HG03280 (cell line): Measurements from ENCODE around the gene FOXA1.

ENCODE experiments used
- ATAC-seq: cut with Tn5 transposase; IDR thresholded peaks from one replicate; pipeline ENCODE4 v1.9.1; 2021; ENCODE audit warnings: mild to moderate bottlenecking, moderate library complexity; ENCODE audit not compliant: unreplicated experiment

FOXA1 gene

DNA sequence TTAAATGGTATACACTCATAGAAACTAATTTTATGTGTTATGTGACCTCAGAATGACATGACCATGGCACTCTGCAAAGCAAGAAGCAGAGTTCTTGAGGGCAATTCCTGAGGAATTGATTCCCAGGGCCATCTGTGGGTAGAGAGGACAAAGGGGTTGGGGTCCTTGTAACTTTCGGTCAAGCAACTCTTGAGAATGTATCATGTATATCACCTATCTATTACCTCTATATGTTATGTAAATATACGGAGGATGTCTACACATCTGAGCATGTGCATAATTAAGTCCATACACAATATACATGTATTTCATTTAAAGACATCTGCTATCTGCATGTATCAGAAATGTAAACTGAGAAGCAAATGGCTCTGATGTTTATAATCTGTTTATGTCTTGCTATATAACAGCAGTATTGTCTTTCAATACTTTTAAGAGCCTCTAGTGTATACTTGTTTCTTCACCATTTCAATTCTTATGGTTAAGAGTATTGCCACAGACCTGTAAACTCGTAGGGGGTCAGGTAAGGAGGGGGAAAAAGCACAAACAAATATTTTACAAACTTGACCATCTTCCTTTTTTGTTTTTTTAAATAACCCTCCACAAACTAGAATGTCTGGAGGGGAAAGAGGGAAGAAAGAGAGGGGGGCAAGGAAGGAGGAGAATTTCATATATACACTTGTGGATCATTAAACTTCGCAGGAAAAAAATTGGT, 4.5 kb downstream of the FOXA1 start:
- no peak for ATAC-seq

DNA sequence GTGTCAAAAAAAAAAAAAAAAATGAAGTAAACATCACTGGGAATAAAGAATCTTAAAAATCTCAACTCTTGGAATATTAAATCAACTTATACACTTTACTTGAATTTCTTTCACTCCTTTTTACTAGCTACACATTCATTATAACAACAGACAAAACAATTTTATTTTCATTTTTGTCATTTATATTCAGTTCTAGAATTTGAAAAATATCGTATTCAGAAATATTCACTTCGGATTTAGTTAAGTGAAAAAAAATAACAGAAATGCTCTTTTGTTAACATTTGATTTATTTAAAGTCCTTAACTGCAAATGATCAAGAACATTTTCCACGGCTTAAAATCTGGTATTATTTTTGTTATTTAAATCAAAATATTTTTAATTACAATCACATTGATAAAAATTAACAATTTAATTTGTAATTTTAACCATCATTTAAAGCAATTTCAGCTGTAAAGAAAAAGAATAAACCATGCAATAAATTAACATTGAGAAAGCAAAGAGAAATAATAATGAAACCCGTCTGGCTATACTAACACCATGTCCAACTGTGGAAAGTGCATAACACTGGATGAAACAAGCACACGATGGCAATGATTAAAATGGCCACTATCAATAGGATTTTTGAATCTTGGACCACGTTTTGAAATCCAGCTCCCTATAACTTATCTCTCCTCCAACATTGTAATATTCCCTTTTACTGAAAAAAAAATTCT, 5.2 kb downstream of the FOXA1 start:
- ATAC-seq, result no peak

DNA sequence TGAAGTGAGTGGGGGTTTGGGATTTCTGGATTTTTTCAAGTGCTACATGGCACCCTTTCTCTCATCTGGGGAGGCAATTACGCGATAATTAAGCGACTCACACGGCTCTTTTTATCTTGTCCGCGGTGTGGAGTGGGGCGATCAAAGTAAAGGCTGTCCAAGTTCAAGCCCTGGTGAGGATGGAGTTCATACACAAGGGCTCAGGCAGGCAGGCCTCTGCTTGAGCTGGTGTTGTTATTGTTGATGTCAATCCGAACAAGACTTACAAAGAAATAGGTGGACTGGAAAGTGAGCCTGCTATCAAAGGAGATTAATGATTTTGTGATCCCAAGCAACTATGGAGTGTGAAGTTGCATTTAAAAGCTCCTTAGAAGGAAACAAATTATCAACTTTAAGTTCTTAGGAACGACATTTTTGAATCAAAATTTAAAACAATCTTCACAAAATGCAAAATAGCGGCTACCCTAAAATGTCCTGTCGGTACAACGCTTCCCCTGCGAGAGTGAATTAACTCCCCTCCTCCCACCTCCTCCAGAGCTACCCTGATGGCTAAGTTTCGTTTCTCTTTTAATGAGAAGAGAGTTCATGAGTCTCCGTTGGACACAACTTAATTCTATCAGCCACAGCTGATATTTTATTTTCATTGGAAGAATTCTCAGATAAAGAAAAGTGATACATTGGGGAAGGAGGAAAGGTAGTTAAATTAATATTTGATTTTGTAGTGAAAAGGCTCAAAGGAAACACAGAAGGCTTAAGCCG, 5.9 kb downstream of the FOXA1 start:
- ATAC-seq, result no peak

DNA sequence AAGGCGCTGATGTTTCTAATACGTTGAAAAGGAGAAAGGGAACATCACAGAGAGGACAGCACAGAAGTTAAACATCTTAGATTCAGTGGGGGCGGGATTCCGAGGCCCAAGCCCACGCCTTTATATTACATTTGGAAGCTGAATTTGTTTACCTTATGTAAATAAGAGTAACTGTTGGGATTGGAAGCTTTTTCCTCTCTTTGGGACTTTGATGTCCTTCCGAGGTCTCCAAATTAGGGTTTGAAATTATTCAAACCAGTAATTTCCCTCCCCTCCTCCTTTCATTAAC, 6.4 kb downstream of the FOXA1 start:
- no peak for ATAC-seq

DNA sequence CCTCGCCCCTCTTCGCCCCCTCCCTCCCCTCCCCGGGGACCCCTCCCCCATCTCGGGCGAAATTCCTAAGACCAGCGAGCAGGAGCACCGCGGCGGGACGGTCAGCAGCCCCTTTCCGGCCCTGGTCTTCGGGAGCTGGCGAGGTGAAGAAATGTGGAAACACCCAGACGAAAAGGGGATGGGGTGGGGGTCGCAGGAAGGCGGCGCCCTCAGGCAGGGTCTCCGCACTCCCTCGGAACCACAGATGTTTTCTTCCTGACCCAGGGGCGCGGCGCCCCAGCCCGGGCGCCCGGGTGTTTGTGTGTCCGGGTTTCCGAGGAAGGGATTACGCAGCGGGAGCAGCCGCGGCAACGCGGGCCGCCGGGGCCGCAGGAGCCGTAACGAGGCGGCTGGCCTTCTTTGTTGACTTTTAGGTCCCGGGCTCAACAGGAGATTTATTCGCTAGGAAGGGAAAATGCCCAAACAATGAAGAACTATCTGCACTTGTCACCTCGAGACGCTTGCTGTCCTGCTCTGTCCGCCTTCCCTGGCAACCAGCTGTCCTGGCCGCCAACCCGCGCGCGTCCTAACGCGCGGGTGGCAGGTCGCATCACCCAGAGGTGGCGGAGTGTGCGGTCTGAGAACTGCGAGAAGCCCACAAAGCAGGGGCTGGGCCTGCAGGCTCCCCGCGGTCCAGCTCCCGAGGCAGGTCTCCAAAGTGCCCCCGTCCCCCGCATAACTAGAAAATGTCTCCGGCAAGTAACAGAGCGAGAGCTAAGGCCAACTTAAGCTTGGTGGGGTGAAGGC, 7.0 kb downstream of the FOXA1 start:
- ATAC-seq, result no peak

DNA sequence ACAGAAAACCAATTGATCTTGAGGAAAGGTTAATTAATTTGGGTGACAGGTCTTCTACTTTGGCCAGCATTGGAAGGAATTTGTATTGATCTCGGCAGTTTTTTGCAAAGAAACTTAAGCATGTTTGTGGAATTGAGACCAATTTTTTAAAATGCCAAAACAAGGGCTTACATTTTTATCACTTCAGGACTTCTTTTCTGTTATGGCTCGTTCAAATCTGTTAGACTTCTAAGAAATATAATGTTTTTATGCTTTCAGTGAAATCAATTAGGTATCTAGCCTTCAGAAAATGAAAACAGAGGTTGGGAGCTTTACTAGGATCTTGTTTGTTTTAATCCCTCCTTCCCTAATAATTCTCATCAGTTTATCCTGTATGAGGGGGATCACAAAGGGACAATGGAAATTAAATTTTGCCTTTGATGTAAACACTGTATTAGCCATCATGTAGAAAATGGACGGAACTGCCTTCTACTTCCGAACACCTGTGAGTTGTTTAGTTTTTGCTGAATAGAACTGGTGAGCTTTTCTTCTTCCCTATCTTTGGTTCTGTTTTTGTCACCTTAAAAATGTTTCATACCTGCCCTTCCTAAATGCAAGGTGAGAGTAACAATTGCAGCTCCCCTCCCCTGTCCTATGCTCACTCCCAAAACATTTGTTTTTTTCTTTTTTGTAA, 7.8 kb downstream of the FOXA1 start:
- no peak for ATAC-seq

DNA sequence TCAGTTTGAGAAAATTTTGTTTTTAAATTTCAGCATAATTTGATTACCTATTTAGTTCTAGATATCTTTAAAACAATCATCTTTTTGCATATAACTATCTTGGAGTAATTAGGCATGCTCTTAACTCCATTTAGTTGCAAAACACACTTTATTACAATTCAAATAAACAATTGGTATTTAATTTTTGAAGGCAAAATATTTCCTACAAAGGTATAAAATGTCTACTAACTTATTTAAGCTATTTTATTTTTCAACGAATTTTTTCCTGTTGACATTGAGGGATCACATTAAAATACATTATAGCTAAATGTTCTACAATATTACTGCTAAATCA, 8.3 kb downstream of the FOXA1 start:
- no peak for ATAC-seq

DNA sequence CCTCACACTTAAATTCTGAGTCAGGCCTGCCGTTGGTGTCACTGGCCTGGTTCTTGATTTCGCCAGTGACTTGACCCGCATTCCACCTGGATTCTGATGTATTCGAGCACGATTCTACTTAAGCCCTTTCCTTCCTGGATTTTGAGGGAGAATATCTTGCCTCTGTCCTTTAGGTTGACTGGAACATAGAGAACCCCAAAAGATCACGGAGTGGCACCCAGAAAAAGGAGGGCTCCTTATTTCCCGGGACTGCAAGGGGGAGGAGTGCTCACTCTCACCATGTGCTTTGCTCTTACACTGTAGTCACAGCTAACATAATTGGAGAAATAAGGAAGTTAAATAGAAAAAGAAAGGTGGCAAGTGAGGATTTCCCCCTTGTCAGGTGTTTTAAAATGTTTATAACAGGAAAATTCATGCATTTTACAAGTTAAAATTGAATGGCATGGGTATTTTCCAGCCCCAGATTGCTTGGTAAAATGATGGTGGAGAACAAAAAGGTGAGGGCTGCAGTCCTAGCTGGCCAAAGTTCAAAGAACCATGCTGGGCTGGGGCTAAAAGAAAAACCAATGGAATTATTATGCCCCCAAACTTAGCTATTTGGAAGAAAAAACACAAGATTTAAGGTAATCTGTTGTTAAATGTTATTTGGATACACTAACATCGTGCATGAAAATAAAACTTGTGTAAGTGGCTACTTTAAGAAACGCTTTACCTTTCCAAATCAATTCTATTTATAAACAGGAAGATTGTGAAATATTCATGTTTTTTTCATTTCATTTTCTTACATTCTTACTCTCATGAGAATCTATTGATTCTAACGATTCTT, 8.9 kb downstream of the FOXA1 start:
- ATAC-seq, result no peak

DNA sequence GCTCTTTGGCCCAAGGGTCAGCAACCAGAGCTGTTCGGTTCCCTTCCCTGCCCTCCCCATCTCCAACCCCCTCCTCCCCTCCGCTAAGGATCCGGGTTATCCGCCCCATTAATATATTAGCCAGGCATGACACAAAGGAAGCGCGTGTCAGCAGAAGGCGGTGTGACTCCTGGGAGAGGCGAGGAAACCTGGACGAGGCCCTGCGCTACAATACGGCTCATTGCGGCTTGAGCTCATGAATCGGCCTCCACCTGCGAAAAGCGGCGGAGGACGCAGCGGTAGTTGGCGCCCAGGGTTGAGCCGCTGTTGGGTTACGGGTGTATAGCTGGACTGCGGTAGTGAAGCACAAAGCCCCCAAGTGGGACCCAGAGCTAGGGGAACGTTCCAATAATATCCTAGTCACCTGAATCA, 9.9 kb downstream of the FOXA1 start:
- ATAC-seq, result no peak

DNA sequence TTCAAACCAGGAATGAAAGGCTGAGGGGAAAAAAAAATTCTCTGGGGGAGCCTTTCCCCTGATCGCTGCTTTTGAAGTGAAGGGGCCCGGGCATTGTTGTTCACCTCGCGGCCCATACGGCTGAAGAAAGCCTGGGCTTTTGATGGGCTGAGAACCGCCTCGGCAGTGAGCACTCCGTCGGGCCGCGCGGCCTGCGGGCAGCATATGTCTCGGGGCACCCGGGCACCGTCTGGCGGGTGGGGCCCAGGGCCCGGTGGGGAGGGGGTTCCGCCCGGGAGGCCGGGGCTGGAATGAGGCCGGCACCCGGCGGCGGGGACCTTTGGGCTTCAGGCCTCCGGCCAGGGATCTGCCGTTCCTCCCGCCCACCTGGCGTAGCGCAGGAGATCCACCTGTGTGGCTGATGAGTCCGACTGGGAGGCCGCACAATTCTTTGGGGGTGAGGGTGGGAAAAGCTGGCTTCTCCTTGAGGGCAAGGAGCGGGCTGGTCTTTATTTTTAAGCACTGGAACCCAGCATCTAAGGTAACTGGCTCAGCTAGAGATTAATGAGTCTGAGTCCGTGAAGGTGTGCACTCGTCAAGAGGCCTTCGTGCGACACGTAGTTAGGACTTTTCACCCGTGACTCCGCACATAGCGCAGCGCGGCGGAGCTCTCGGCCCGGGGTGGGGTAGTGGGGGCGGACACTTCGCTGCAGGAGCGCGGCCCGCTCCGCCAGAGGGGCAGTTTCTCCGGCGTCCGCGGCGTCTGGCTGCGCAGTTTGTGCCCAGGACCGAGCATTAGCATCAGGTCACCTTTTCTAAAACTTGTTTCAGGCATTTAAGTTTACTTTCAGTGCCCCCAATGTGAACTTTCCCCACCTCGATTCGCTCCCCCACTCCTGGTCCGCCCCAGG, 10.6 kb downstream of the FOXA1 start:
- ATAC-seq, result no peak

DNA sequence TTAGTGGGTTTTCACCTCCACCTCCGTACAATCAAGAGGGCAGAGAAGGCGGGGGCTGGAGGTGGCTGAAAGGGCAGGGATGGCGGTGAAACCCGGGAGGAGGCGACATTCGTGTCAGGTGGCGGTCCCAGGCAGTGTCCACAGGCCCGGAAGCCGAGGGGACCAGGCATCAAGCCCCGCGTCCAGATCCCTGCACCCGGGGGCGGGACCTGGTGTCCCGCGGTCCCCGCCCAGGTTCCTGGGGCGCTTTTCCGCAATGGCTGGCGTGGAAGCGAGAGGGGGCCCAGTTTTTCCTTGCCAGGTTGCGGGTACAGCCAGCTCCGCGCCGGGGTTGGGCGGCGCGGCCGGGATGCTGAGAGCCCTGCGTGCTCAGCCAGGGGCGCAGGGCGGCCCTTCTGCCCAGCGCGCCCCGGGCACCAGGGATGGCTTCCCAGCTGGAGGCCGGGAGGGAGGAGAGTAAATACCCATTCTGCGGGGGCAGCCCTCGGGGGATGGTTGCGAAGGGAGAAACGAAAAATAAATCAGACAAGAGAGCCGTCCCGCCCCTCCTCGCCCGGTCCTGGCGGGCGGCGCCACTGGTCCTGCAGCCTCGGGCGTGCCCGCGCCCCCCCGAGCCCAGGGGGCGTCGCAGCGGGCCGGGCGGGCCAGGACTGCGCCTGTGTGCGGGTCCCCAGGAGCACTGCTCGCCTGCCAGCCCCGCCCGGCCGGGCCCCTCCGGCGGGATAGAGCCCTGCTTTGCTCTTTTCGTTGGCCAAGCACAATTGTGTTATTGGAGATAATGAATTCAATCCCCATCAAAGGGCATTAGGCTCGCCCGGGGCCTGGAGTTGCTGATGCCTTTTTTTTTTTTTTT, 11.5 kb downstream of the FOXA1 start:
- no peak for ATAC-seq

DNA sequence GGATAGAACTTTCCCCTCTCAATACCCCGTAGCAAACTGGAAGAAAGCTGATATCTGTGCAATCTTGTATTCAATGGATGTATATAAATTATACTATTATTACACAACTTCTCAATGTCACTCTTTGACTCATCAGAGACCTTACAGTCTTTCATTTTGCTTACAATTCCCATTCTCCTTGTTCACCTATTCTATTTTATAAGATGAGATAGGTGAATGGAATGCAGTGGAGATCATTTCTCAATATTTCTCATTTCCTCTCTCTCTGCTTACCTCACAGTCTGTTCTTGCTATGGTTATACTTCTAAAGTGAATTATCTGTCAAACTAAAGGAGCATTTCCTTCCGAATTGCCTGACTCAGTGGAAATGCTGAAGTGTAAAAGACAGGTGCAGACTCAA, 14.9 kb downstream of the FOXA1 start:
- ATAC-seq, result no peak

DNA sequence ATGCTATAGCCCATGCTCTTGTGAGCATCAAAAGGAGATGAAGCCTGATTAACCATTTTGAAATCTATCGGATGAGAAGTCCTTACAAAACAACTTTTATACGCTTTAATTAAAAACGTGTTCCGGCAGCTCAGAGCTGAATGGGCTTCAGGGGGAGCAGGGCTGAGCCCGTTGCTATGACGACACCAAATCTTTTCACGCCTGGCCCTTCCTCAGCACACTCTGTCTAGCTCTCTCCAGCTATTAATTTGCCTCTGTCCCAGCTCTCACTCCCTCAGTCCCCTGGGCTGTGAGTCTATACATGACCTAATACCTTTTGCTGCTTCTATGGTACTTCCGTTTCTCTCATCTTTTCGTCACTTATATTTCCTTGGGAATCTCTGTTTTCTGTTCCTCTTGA, 15.8 kb downstream of the FOXA1 start:
- no peak for ATAC-seq

DNA sequence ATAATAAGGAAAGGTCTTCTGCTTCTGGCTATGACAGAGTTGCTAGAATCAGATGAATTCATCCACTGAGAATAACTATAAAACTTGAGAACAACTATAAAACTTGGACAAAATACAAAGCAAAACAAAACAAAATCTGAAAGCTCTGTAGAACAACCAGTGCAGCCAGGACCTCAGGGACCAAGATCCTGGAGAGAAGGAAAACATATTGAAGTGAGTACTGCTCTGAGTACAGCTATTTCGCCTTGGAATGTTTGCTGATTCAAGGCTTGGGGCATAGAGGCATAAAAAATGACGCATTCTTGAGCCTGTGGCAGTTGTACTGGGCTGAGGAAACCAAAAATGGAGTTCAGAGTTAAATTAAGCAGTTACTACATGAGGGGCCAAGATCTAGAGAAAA, 21.7 kb downstream of the FOXA1 start:
- ATAC-seq, result no peak

DNA sequence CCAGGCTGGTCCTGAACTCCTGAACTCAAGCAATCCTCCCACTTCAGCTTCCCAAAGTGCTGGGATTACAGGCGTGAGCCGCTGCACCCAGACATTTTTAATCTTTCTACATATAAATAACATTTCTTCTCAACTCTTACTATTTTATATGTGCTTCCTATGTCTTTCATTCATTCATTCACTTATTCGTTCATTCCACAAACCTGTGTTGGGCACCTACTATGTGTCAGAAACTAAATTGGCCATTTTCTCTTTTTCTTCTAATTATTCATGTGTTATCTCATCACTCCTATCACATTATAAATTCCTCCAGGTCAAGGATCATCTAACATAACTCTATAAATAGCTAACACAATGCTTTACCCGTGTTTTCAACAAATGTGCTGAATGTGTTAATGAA, 23.7 kb downstream of the FOXA1 start:
- no peak for ATAC-seq

DNA sequence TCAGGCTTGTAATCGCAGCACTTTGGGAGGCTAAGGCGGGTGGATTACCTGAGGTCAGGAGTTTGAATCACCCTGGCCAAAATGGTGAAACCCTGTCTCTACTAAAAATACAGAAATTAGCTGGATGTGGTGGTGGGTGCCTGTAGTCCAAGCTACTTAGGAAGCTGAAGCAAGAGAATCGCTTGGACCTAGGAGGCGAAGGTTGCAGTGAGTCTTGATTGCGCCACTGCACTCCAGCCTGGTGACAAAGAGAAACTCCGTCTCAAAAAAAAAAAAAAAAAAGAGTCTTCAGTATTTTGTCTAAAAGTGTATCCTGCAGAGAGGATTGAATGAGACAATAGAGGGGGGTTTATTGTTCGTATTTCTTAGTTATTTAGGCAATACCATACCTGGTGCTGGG, 25.3 kb downstream of the FOXA1 start:
- no peak for ATAC-seq

DNA sequence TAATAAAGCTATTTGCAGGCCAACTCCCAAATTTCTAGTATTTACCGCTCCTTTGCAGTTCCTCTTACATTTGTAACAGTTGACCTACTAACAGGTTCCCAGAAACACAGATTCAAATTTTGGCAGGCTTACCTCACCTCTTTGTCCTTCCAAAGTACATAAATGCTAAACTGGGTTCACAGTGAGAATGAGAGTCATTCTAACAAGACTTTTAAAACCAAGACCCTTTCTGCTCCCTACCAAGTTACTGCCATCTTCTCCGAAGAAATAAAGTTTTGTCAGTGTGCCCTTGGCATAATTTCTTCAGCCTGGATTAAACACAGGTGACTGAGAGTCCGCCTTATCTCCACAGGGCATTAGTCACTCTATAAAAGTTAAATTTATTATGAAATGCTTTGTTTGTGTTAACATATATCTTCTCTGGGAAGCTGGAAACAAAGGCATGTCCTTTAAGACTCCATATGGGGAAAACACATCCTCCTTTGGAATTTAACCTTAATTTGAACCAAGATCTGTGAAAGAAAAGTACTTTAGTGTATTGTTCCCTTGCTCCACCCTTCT, 28.2 kb downstream of the FOXA1 start:
- no peak for ATAC-seq

DNA sequence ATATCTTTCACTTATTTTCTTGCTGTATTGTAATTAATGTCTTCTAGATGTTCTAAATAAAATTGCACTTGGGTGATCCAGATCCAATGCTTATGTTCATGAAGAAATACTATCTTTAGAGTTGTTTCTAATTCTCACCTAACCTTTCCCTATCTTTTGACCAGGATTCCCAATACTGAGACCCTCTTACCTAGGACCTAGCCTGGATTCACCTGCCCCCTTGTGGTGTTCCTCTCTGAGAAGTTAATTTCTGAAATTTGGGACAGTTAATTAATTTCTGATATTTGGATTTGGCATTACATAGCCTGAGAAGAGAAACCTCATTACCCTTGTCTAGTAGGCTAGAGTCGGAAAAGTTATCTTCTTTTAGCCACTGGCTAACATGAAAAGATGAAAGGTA, 29.5 kb downstream of the FOXA1 start:
- no peak for ATAC-seq
